H1 (cell line): ENCODE data around the gene RUFY2. TPM values are rescaled to one million over a fixed set of nuclear protein-coding genes. Genes with fewer than 3 reads are reported as not detected.

Experiments
- CTCF ChIA-PET: fragments of 300-600 bp; sonication (Branson Sonifier 250); formaldehyde crosslinking; loops from one replicate; lab custom pipeline; 2021; ENCODE audit not compliant: partially characterized antibody; lab: Charles Lee
- POLR2A ChIA-PET: fragments of 300-600 bp; sonication (Branson Sonifier 250); formaldehyde crosslinking; loops from one replicate; lab custom pipeline; 2021; ENCODE audit warnings: inconsistent platforms; ENCODE audit not compliant: partially characterized antibody; lab: Charles Lee
- DNase-seq, 2 experiments: peaks; one replicate each; pipeline versions ENCODE4 v3.0.0 to v3.0.0-alpha.2; 2010 to 2022; ENCODE audit warnings: low spot score in 2 of 2, low read depth in 1 of 2, mixed read lengths in 1 of 2
- FAIRE-seq: peaks from 2 replicates; lab custom pipeline; 2011; peaks lifted over from hg19 to GRCh38; lab: Jason Lieb, UNC
- H2AFZ ChIP-seq: 2 replicates; pipeline ENCODE4 v1.8.1; 2012; ENCODE audit warnings: low read length, inconsistent platforms
- H2AK5ac ChIP-seq: 2 replicates; pipeline ENCODE4 v1.6.1; 2013; ENCODE audit warnings: low read depth, low read length
- H2BK120ac ChIP-seq: replicated peaks from 2 replicates; pipeline ENCODE3; 2013; ENCODE audit warnings: low read depth, low read length, inconsistent platforms
- H2BK12ac ChIP-seq: 2 replicates; pipeline ENCODE4 v1.6.1; 2013; ENCODE audit warnings: low read depth, low read length
- H2BK15ac ChIP-seq: 2 replicates; pipeline ENCODE4 v1.6.1; 2013; ENCODE audit warnings: low read length
- H2BK20ac ChIP-seq: 2 replicates; pipeline ENCODE4 v1.6.1; 2013; ENCODE audit warnings: low read length
- H2BK5ac ChIP-seq: 2 replicates; pipeline ENCODE4 v1.6.1; 2013; ENCODE audit warnings: low read depth, low read length
- H3K14ac ChIP-seq: 2 replicates; pipeline ENCODE4 v1.6.1; 2013; ENCODE audit warnings: inconsistent platforms; ENCODE audit not compliant: insufficient read length
- H3K18ac ChIP-seq: 2 replicates; pipeline ENCODE4 v1.6.1; 2013; ENCODE audit warnings: low read length; ENCODE audit errors: extremely low read depth
- H3K23ac ChIP-seq: 2 replicates; pipeline ENCODE4 v1.6.1; 2013; ENCODE audit warnings: inconsistent platforms; ENCODE audit not compliant: insufficient read length
- H3K23me2 ChIP-seq: 2 replicates; pipeline ENCODE4 v1.6.1; 2013; ENCODE audit warnings: low read depth, low read length
- H3K27ac ChIP-seq: 2 replicates; pipeline ENCODE4 v1.6.1; 2011; ENCODE audit warnings: low read depth, low read length, inconsistent platforms
- H3K27me3 ChIP-seq, 4 experiments: replicated peaks in 1 of 4; 1 replicate in 1 of 4; 2 replicates in 3 of 4; pipeline versions ENCODE4 v1.6.1 to v1.8.1; 2011 to 2013; ENCODE audit warnings: low read length in 3 of 4, mild to moderate bottlenecking in 3 of 4, inconsistent platforms in 2 of 4, mixed read lengths in 2 of 4, moderate library complexity in 1 of 4; ENCODE audit not compliant: control insufficient read depth in 3 of 4, insufficient read depth in 3 of 4; ENCODE audit errors: extremely low read depth in 1 of 4
- H3K36me3 ChIP-seq, 4 experiments: 2 replicates each; pipeline versions ENCODE4 v1.6.1 to v1.8.1; 2011 to 2013; ENCODE audit warnings: mild to moderate bottlenecking in 4 of 4, low read length in 3 of 4, moderate library complexity in 2 of 4, control low read depth in 1 of 4, inconsistent platforms in 1 of 4; ENCODE audit not compliant: insufficient read depth in 4 of 4, control insufficient read depth in 2 of 4
- H3K4ac ChIP-seq: replicated peaks from 2 replicates; pipeline ENCODE3; 2013; ENCODE audit warnings: low read length, low read depth, mixed read lengths, inconsistent platforms; ENCODE audit not compliant: insufficient read length
- H3K4me1 ChIP-seq, 4 experiments: replicated peaks in 1 of 4; 1 replicate in 1 of 4; 2 replicates in 3 of 4; pipeline versions ENCODE4 v1.6.1 to v1.8.1; 2011 to 2013; ENCODE audit warnings: low read length in 3 of 4, inconsistent platforms in 2 of 4, mixed read lengths in 1 of 4; ENCODE audit not compliant: insufficient read depth in 4 of 4, control insufficient read depth in 3 of 4
- H3K4me2 ChIP-seq, 2 experiments: 2 replicates each; pipeline versions ENCODE4 v1.6.1 to v1.8.1; 2011 to 2013; ENCODE audit warnings: low read depth in 2 of 2, low read length in 2 of 2, control low read depth in 1 of 2, inconsistent platforms in 1 of 2, mild to moderate bottlenecking in 1 of 2; ENCODE audit not compliant: insufficient read depth in 1 of 2
- H3K4me3 ChIP-seq, 4 experiments: fragments of 200-600, 300-600 bp in 1 of 4; sonication (generic), shearing (Covaris generic), sonication (Bioruptor Twin) in 1 of 4; 2 replicates each; pipeline versions ENCODE4 v1.5.1 to v1.8.1; 2011 to 2016; ENCODE audit warnings: low read length in 4 of 4, low read depth in 3 of 4, control low read depth in 2 of 4, inconsistent platforms in 2 of 4, mild to moderate bottlenecking in 2 of 4, mixed read lengths in 1 of 4, moderate library complexity in 1 of 4; ENCODE audit not compliant: insufficient read depth in 2 of 4; ENCODE audit errors: extremely low read depth in 1 of 4
- H3K56ac ChIP-seq: replicated peaks from 2 replicates; pipeline ENCODE3; 2013; ENCODE audit warnings: low read depth, mild to moderate bottlenecking, mixed read lengths, low read length, inconsistent platforms; ENCODE audit not compliant: insufficient read length
- H3K79me1 ChIP-seq: 2 replicates; pipeline ENCODE4 v1.6.1; 2013; ENCODE audit warnings: low read depth, low read length, control low read depth
- H3K79me2 ChIP-seq, 2 experiments: 2 replicates each; pipeline versions ENCODE4 v1.6.1 to v1.8.1; 2012 to 2013; ENCODE audit warnings: low read length in 2 of 2, mild to moderate bottlenecking in 2 of 2, inconsistent platforms in 1 of 2; ENCODE audit not compliant: insufficient read depth in 2 of 2, control insufficient read depth in 1 of 2
- H3K9ac ChIP-seq, 4 experiments: replicated peaks in 1 of 4; 1 replicate in 1 of 4; 2 replicates in 3 of 4; pipeline versions ENCODE4 v1.6.1 to v1.8.1; 2011 to 2013; ENCODE audit warnings: low read depth in 3 of 4, low read length in 3 of 4, control low read depth in 2 of 4, mild to moderate bottlenecking in 2 of 4, moderate library complexity in 2 of 4, inconsistent platforms in 1 of 4; ENCODE audit errors: extremely low read depth in 1 of 4
- H3K9me3 ChIP-seq, 2 experiments: 2 replicates each; pipeline versions ENCODE4 v1.6.1 to v1.8.1; 2012 to 2013; ENCODE audit warnings: mild to moderate bottlenecking in 2 of 2, moderate library complexity in 2 of 2, control low read depth in 1 of 2, inconsistent platforms in 1 of 2, low read depth in 1 of 2, low read length in 1 of 2, mixed read lengths in 1 of 2; ENCODE audit not compliant: insufficient read depth in 2 of 2
- H4K20me1 ChIP-seq, 2 experiments: replicated peaks in 1 of 2; 2 replicates each; pipeline versions ENCODE3 to v1.8.1; 2011 to 2013; ENCODE audit warnings: inconsistent platforms in 2 of 2, low read length in 2 of 2, mild to moderate bottlenecking in 1 of 2; ENCODE audit not compliant: insufficient read depth in 2 of 2, control insufficient read depth in 1 of 2
- H4K5ac ChIP-seq: 2 replicates; pipeline ENCODE4 v1.6.1; 2013; ENCODE audit warnings: low read length, low read depth, mixed read lengths, inconsistent platforms; ENCODE audit not compliant: insufficient read length
- H4K8ac ChIP-seq: 2 replicates; pipeline ENCODE4 v1.8.0; 2013; ENCODE audit warnings: mild to moderate bottlenecking, moderate library complexity, low read length, inconsistent platforms; ENCODE audit not compliant: insufficient read depth; ENCODE audit errors: extremely low read depth
- H4K91ac ChIP-seq: replicated peaks from 2 replicates; pipeline ENCODE3; 2013; ENCODE audit warnings: low read length, mixed read lengths, inconsistent platforms; ENCODE audit not compliant: insufficient read length
- CHD2 ChIP-seq: IDR thresholded peaks from 2 replicates; pipeline ENCODE4 v1.6.1; 2012; ENCODE audit warnings: low read length, improper control_type of control experiment
- CREB1 ChIP-seq: IDR thresholded peaks from 2 replicates; pipeline ENCODE4 v1.6.1; 2012; ENCODE audit warnings: inconsistent platforms
- EZH2 ChIP-seq: fragments of 200-600 bp; sonication (generic); IDR thresholded peaks from 2 replicates; pipeline ENCODE4 v1.7.1; 2012; ENCODE audit warnings: low read depth, mild to moderate bottlenecking, moderate library complexity, low read length, inconsistent platforms; ENCODE audit not compliant: severe bottlenecking
- GABPA ChIP-seq: IDR thresholded peaks from 2 replicates; pipeline ENCODE4 v1.6.1; 2011; ENCODE audit warnings: mild to moderate bottlenecking, low read length, moderate library complexity, borderline replicate concordance; ENCODE audit not compliant: insufficient read depth
- SIN3A ChIP-seq, 2 experiments: IDR thresholded peaks in 1 of 2; conservative IDR thresholded peaks in 1 of 2; 2 replicates each; pipeline ENCODE4 v1.6.1; 2011 to 2012; ENCODE audit warnings: low read length in 2 of 2, improper control_type of control experiment in 1 of 2, low read depth in 1 of 2, mild to moderate bottlenecking in 1 of 2
- SP1 ChIP-seq: IDR thresholded peaks from 2 replicates; pipeline ENCODE4 v1.6.1; 2011; ENCODE audit warnings: low read depth, low read length
- SRF ChIP-seq: IDR thresholded peaks from 2 replicates; pipeline ENCODE4 v1.6.1; 2011; ENCODE audit warnings: mild to moderate bottlenecking, low read depth, low read length, moderate library complexity
- YY1 ChIP-seq: IDR thresholded peaks from 2 replicates; pipeline ENCODE4 v1.6.1; 2011; ENCODE audit warnings: low read depth, mild to moderate bottlenecking, low read length
- WGBS, 2 experiments: shearing (Covaris generic) in 1 of 2; methylation state at CpG; one replicate each; pipeline versions ENCODE4 v1.1.6 to v1.1.7; 2013 to 2015; ENCODE audit warnings: low lambda C conversion rate in 2 of 2, mixed read lengths in 2 of 2, inconsistent platforms in 1 of 2, low coverage in 1 of 2, missing lambda C conversion rate in 1 of 2; ENCODE audit not compliant: insufficient replicate concordance in 2 of 2, insufficient coverage in 1 of 2, insufficient read length in 1 of 2; ENCODE audit errors: extremely low coverage in 1 of 2, missing lambda C conversion rate in 1 of 2; 5-methylcytosine and 5-hydroxymethylcytosine counted together
- polyA plus RNA-seq, 7 experiments: library from polyadenylated mRNA; depleted of rRNA in 3 of 7; stranded (reverse) in 5 of 7; unstranded in 2 of 7; fragments of >200 nt in 5 of 7; fragments of 200-250 nt in 2 of 7; gene quantifications; 1 replicate in 5 of 7; 2 replicates in 1 of 7; 4 replicates in 1 of 7; pipeline versions ENCODE4 v1.2.1 to v1.2.3, GENCODE V29; 2011 to 2013; ENCODE audit warnings: missing spikeins in 2 of 7, mixed read lengths in 2 of 7
- total RNA-seq: library from RNA; stranded (reverse); fragmentation: NEBNext Ultra II Directional; extraction: Animal tissue kit (Norgen Biotek cat#: 25700); gene quantifications from 2 replicates; pipeline ENCODE4 v1.2.1, GENCODE V29; 2021
- TF ChIP-seq, protein P1 (sequence below): IDR thresholded peaks from 2 replicates; pipeline ENCODE4 v1.6.1; 2011; ENCODE audit warnings: low read length, improper control_type of control experiment

The RUFY2 gene
- total and polyA plus RNA-seq, 2 of the 8 experiments (the other 6 are each of a cell fraction or from before 2014, with no cell fraction given) = 3.4 to 12.0 TPM

DNA sequence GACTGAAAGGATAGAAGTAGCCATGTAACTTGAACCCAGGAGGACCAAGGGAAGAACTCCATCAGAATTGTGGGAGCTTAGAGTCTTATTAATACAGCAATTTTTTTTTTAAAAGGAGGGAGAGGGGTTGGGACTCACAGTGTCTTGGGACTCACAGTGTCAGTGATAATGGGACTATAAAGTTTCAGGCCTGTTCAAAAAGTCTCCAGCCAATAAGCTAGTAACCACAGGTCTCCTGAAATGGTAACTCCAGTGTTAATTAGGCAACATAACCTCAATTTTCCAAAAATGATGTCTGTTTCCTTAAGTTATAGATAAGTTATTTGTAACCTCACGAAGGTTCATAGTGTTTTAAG is 77.6 kb downstream of the RUFY2 start:
- no peak overlapping the region for H3K23ac ChIP-seq
- no peak overlapping the region for H3K27ac ChIP-seq
- no peak overlapping the region for H2BK5ac ChIP-seq
- FAIRE-seq (no peak), DNase-seq (no peak)
- H2BK120ac ChIP-seq = no peak overlapping the region
- H2AFZ ChIP-seq = no peak overlapping the region
- H3K4me1 ChIP-seq = peaks cover 0 to 5% (median 2%) of the 10 kb centered on the region in 4 experiments; a peak in 3 of 7 replicates
- no peak overlapping the region for H3K56ac ChIP-seq
- no peak overlapping the region for H3K4me3 ChIP-seq
- H3K14ac ChIP-seq = no peak overlapping the region
- 89% methylated on average over 1 of the region's 1 CpG; no CpG with 5 or more reads in 1 of the 2 experiments for WGBS, 2 experiments
- H3K23me2 ChIP-seq = peaks cover 4% of the 10 kb centered on the region; the same call in 1 of the 2 replicates
- H4K8ac ChIP-seq = no peak overlapping the region
- H2AK5ac ChIP-seq = no peak overlapping the region
- H3K79me1 ChIP-seq = no peaks in the 10 kb centered on the region
- POLR2A ChIA-PET = interaction anchor here (1.2 to 6.7 kb wide), 5 partner anchors 15 to 444 kb away, joined by 3 to 141 read pairs (median 4); partner anchors contain the start of gene ATOH7
- no peak overlapping the region for H2BK12ac ChIP-seq
- no peak overlapping the region for H3K18ac ChIP-seq
- H3K9ac ChIP-seq = no peak overlapping the region
- H4K91ac ChIP-seq = no peak overlapping the region
- H3K36me3 ChIP-seq = peaks cover 0 to 11% (median 0%) of the 10 kb centered on the region in 4 experiments; a peak in 1 of 8 replicates
- no peak overlapping the region for H2BK20ac ChIP-seq
- no peaks in the 10 kb centered on the region; a peak in 1 of 7 replicates for H3K27me3 ChIP-seq
- peaks cover 5 to 7% of the 10 kb centered on the region in 2 experiments for H4K20me1 ChIP-seq
- H3K4me2 ChIP-seq = no peak overlapping the region
- CTCF ChIA-PET = interaction anchor here (0.6 to 1.5 kb wide), 6 partner anchors 12 to 421 kb away, joined by 3 to 6 read pairs (median 3); no protein-coding TSS in a partner anchor
- no peak overlapping the region for H2BK15ac ChIP-seq
- H3K79me2 ChIP-seq = peaks cover 14 to 35% of the 10 kb centered on the region in 2 experiments; a peak in 3 of 4 replicates
- H4K5ac ChIP-seq = no peak overlapping the region
- TF ChIP-seq YY1 = no peak
- no peak for TF ChIP-seq CHD2
- TF ChIP-seq, protein P1, sequence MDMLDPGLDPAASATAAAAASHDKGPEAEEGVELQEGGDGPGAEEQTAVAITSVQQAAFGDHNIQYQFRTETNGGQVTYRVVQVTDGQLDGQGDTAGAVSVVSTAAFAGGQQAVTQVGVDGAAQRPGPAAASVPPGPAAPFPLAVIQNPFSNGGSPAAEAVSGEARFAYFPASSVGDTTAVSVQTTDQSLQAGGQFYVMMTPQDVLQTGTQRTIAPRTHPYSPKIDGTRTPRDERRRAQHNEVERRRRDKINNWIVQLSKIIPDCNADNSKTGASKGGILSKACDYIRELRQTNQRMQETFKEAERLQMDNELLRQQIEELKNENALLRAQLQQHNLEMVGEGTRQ = no peak
- TF ChIP-seq SP1 = no peak
- TF ChIP-seq GABPA = no peak
- no peak for TF ChIP-seq CREB1
- TF ChIP-seq EZH2 = no peak
- TF ChIP-seq SIN3A (conservative IDR thresholded peaks at IDR 0.05 in 1 of 2, IDR thresholded peaks at IDR 0.05 in 1 of 2; ENCODE audit: low read depth in 1 of 2, low read length in 2 of 2) = no peak
- no peak for TF ChIP-seq SRF
- H3K4ac ChIP-seq = no peak overlapping the region
- no peaks in the 10 kb centered on the region for H3K9me3 ChIP-seq
